Sigmoid colon (tissue), 4 donors: ENCODE results near the gene CUL7.

Source experiments
- POLR2AphosphoS5 ChIP-seq, 4 donors: sonication (generic); formaldehyde crosslinking; IDR thresholded peaks; one replicate each; pipeline ENCODE4 v1.6.1; 2017; ENCODE audit warnings: antibody characterized with exemption in 4 of 4
- TF ChIP-seq, protein P1 (sequence below), 4 experiments: fragments of 450-650 bp in 3 of 4; fragments of 200-600 bp in 1 of 4; IDR thresholded peaks; one replicate each; pipeline ENCODE4 v1.5.1; 2016 to 2019; ENCODE audit warnings: antibody characterized with exemption in 4 of 4, mild to moderate bottlenecking in 3 of 4, moderate library complexity in 2 of 4

DNA sequence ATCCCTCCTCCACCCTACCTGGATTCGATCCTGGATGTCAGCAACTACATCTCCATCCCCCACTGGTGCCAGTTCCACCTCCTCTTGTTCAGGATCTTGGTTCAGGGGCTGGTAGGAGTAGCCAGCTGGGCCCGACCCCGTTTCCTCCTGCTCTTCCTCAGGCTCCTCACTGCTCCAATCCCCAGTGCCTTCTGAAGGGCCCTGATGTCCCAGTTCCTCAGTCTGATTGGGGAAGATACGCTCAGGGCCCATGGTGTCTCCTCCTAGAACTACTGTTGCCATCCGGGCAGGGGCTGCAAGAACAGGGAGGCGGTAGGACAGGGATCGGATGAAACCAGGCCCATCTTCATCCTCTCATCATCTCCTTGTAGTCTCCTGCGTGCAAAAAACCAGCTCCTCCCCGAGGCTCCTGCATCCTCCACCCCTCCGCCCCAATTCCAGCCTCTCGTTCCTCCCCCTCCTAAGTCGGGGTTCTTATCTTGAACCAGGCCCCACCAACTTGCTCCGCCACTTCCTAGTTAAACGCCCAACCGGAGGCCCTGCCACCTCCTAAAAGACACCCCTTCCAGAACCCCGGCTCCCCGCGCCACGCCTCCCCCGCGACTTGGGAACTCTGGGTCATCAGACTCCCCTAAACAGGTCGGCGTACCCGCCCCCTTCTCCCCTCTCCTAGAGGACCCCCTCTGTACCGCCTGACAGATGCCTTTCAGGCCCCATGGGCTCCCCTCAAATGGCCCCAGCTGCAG lies 40.4 kb downstream of the CUL7 start:
- TF ChIP-seq, protein P1, sequence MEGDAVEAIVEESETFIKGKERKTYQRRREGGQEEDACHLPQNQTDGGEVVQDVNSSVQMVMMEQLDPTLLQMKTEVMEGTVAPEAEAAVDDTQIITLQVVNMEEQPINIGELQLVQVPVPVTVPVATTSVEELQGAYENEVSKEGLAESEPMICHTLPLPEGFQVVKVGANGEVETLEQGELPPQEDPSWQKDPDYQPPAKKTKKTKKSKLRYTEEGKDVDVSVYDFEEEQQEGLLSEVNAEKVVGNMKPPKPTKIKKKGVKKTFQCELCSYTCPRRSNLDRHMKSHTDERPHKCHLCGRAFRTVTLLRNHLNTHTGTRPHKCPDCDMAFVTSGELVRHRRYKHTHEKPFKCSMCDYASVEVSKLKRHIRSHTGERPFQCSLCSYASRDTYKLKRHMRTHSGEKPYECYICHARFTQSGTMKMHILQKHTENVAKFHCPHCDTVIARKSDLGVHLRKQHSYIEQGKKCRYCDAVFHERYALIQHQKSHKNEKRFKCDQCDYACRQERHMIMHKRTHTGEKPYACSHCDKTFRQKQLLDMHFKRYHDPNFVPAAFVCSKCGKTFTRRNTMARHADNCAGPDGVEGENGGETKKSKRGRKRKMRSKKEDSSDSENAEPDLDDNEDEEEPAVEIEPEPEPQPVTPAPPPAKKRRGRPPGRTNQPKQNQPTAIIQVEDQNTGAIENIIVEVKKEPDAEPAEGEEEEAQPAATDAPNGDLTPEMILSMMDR (IDR thresholded peaks at IDR 0.05) = no peak
- no peak for TF ChIP-seq POLR2AphosphoS5 (IDR thresholded peaks at IDR 0.05)
